ENCODE results near the gene TFCP2L1.

Gene TFCP2L1

DNA sequence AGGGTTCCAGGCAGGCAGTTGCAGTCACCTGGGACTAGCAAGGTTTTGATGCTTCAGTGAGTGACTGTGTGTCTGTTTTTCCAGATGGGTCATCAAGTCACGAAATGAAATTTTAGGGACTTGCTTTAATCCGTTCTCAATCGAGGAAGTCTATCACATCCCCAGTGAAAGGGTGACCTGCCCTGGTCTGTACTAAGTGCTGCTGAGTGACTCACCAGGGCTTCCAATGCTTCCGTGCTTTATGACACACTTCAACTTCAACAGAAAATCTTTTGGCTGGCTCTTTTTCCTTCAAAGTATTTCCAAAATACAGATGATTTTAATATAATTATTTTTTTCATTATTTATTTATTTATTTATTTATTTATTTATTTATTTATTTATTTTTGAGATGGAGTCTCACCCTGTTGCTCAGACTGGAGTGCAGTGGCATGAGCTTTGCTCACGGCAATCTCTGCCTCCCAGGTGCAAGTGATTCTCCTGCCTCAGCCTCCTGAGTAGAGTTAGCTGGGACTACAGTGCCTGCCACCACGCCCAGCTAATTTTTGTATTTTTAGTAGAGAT lies 18.4 kb downstream of the TFCP2L1 start:
- DNase-seq (ENCODE audit: low spot score): no peak

DNA sequence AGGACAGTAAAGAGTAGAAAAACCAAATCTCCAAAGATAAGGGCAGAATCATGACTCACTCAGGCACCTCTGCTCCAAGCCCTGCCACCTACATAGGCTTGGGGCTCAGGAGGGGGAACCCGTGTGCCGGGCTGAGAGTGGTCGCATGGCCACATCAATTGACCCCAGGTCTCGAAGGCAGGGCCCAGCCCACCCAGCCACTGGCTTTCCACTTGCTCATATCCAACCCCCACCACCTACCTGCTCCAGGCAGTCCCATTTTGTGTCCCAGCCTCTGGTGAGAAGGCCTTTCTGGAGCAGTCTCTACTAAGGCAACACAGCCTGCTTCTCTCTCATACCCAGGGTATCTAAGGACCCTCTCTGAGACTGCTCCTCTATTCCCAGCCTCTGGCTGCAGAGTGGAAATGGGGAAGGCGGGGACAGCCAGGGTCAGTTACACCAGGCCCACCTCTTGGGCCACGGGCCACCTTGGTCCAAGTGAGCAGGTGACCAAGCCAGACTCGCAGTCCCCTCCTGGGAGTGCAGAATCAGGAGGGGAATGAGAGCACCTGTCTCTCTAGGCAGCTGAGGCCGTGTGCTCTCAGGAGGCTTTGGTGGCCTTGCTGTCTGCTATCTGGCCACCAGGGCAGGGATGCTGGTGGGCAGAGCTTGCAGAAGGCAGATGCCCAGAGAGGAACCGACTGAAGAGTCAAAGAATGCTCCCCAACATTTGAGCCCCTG lies 20.8 kb downstream of the TFCP2L1 start:
- no peak for DNase-seq (ENCODE audit: low spot score)

DNA sequence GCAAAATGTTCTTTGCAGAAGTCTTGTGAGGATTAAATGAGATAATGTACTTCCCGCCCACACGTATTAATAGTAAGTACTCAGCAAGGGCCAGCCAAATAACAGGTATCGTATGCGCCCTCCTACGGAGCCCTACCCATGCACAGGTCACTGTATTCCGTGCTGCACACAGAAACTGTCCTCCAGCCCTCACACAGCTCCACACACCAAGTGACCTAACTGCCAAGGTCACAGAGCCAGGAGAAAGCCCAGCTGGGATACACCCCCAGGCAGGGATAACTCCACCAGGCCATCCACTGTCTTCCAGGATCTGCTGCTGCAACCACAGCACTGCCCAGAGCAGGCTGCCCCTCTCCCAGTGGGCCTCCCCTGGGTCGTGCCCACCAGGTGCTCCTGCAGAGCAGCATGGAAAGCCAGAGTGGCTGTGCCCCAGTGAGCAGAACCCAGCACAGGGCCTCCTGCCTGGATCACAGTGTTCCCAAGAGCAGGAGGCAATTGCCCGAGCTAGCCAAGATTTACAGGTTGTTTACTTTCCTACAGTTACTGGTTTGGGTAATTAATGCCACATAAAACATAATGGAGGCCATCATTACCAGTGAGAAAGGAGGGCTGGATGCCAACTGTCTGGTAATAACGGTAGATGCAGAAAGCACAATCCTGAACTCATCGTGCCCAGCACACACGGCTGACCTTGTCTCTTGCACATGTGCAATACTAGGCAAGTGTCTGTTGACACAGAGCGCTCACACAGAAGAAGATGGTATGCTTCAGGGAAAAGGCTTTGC lies 24.4 kb downstream of the TFCP2L1 start:
- DNase-seq (ENCODE audit: low spot score): no peak

DNA sequence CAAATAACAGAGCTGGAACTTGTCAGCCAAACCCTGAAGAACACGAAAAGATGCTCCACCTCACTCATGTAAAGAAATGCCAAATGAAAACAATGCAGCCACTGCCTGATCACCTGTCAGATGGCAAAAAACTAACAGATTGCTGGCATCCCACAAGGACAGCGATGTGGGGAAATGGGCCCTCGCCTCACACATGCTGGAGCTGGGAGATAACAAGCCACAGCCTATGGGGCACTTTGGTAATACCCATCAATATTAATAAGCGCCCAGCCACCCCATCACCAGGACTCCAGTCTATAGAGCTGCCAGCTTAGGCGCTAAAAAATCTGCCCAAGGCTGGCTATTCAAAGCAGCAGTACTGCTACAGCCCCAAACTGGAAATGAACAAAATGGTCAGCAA lies 27.0 kb downstream of the TFCP2L1 start:
- no peak for DNase-seq (ENCODE audit: low spot score)

DNA sequence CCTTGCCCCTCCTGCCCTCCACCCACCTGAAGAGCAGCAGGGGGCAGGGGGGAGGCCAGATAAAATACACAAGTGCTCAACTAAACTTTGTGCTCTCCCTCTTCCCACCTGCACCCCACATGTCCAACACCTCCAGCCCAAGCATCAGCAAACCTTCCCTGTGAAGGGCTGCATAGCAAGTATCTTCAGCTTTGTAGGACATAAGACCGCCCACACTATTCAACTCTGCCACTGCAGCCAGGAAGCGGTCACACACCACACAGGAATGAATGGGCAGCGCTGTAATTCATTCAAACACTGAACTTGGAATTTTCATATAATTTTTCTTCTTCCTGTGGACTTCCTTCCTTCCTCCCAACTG lies 27.5 kb downstream of the TFCP2L1 start:
- DNase-seq (ENCODE audit: low spot score): no peak

DNA sequence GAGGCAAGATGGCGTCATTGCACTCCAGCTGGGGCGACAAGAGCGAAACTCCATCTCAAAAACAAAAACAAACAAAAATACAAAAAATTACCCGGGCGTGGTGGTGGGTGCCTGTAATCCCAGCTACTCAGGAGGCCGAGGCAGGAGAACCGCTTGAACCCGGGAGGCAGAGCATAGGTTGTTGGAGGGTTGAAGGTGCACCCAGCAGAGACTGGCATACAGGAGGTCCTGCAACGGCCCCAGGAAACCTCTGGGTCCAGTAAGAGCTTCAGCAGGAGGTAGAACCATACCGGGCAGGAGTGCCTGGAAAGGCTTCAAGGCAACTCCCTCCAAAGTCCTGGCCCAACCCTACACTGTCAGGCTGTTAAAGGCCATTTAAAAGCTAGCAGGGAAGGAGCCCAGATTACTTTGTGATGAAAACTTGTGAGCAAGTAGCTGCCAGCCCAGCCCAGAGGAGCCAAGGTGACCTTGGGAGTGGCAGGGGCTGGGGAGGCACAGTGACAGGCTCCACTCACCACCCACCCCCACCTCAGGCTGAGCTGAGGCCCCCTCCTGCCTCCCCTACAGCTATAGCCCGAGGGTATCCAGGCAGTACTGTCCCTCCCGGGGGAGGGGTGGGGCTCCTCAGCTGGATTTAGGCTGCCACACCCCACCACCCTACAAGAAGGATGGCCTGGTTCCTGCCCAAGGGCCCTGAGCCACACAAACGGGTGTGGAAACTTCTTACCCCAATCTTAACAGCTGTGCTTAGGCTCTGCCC lies 28.1 kb downstream of the TFCP2L1 start:
- no peak for DNase-seq (ENCODE audit: low spot score)

DNA sequence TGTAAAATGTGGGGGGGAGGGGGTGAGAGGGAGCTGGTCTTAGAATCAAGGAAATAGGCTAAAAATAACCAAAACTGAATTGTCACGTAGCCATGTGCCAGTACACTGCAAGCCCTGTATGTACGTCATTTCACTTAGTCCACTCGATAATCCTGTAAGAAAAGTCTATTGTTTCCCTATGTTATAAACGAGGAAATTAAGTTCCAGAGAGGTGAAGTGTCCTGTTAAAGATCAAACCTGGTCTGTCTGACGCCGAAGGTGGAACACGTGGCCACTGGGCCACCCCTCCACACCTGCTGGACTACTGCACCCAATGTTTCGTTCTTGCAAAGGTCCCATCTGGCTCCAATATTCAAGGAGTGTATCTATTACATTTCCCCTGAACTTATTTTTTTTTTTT lies 29.6 kb downstream of the TFCP2L1 start:
- DNase-seq (ENCODE audit: low spot score): no peak

DNA sequence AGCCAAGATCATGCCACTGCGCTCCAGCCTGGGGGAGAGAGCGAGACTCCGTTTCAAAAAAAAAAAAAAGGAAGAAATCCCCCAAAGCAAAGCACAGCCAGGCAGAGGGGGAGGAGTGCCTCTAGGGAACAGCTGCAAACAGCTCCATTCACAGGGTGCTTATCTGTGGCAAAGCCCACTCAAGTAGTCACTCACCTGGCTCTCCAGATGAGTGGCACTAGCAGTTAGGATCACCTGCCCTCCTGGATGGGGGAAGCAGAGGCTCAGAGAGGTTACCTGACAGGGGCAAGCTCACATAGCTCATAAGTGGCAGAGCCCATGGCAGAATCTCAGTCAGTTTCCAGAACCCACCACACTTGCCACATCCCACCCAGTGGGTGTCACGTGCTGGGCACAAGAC lies 30.3 kb downstream of the TFCP2L1 start:
- DNase-seq (ENCODE audit: low spot score): no peak

DNA sequence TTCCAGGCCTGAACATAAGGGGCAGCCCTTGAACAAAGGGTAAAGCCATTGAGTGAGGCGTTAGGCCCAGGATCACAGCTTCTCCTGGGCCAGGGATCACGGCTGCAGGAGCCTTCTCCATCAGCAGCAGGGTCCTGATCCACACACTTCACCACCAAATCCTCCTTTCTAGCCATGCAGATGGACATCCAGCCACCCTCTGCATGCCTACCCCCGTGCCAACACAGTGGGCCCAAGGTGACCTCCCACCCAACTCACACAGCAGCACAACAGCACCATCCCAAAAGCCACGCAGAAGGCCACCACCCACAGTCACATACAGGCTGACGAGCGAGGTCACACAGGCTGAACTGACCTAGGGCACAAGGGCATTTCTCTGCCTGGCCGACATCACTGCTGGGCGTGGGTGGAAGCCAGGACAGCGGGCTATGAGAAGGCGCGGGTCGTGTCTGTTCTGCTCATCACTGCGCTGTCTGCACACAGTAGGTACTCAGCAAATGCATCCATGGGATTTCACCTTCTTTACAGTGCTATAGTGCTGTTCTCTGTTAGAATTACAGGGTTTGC lies 31.2 kb downstream of the TFCP2L1 start:
- DNase-seq (ENCODE audit: low spot score): no peak

DNA sequence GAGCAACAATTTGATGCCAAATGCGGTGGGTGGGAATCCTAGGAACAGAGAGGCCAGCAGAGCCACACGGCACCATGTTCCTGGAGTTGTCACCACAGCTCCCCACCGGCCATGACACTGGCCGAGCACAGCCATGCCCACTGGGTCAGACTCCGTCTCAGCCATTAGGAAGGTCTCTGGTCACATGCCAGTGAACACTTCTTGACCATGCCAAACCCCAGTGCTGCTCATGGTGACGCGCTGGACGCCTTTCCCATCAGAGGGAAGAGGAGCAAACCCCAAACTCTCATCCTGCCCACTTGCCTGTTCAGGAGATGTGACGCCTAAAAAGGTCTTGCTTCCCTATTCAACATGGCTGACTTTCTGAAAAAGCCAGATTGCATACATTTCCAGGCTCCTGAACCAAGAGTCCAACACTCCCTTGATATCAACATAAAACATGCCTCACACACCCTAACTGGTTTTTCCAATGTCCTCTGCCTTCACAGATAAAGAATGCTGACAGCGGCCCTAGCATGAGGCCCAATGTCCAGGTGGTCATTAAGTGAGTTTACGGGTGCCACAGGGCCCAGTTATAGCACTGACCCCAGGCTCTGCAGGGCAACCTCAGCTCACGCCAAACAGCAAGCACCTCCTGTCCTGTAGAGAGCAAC lies 31.9 kb downstream of the TFCP2L1 start:
- no peak for DNase-seq (ENCODE audit: low spot score)

DNA sequence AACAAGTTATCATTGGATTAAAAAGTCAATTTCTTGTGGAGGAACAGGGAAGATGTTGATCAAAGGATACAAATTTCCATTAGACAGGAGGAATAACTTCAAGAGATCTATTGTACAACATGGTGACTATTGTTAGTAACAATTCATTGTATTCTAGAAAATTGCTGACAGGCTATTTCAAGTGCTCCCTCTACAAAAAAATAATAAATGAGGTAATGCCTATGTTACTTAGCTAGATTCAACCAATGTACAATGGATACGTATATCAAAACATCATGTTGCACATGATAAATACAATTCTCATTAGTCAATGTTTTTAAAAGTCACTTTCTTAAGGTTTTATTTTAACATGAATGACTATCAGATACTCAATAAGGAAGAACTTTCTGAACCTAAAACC lies 33.5 kb downstream of the TFCP2L1 start:
- DNase-seq (ENCODE audit: low spot score): no peak

DNA sequence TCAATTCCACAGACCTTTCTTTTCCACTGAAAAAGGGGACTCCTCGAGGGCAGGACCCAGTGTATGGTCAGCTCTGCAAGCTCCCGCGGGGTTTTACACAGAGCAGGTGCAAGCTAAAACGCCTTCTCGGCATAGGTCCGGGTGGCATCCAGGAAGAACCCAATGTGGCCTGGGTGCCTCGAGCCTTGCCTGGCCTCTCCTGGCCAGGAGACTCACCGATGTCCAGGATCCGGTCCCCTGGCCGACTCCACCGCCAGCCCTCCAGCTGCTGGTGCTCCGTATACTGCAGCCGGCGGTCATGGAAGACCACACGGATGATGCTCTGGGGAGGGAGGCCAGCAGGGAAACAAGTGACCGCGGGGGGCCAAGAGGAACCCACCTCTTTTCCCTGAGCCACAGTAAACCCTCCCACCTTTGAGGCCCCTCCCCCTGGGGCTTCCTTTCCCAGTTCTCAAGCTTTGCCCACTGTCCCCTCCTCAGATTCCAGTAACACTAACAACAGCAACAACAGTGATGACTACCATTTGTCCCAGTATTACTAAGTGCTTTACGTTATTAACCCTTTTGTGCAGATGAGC lies 36.1 kb downstream of the TFCP2L1 start:
- no peak for DNase-seq (ENCODE audit: low spot score)

DNA sequence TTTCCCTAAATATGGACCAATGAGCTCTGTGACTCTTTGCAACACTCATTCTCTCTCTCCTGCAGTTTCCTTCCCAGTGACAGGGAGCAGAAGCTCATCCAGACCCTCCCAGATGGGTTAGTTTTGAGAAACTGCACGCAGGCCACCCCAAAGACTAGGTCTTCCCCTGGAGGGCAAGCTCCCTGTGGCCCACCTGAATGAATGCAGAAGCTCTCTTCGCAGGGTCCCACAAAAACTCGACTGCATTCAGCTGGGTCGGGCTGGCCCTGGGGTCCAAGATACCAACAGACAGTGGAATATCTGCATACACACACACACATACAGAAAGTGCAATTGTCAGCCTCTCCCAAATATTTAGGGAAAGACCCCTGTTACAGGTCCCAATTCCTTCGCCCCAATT lies 37.0 kb downstream of the TFCP2L1 start:
- no peak for DNase-seq (ENCODE audit: low spot score)

DNA sequence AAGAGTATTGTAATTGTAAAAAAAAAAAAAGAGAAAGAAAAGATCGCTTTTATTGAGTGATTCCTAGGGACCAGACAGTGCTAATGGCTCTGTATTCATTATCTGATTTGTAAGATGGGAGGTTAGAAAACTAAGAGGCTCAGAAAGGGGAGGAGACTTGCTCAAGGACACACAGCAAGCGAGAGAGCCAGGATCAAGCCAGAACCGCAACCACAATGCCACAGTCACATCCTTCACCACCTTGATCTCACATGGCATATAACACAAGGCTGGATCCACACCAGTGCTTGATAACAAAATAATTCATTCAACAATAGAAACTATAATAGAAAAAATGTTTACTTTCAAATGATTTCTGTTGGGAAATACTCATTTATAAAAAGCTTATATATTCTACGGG lies 37.5 kb downstream of the TFCP2L1 start:
- DNase-seq (ENCODE audit: low spot score): no peak

DNA sequence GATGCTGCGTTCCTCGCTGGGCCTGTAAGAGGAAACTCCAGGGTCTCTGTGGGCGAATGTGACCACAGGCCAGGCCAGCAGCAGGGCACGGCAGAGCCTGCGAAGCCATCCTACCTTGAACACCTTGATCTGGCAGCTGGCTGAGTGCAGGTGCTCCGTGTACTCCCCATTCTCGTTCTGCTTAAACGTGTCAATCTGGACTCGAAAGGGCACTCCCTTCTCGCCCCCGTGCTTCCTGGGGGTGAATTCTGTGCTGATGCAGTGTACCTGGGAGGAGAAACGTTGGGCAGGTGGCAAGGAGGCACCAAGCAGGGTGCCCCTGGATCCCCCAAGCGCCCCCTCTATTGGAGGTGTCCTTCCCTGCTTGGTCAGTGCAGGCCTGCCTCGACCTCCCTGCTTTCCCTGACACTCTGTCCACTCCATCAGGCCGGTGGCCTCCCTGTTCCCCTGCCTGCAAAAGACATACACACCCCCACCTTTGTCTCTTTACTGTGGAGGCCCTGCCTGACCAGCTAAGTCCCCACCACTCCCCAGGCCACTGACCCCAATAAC lies 38.2 kb downstream of the TFCP2L1 start:
- DNase-seq (ENCODE audit: low spot score): no peak

DNA sequence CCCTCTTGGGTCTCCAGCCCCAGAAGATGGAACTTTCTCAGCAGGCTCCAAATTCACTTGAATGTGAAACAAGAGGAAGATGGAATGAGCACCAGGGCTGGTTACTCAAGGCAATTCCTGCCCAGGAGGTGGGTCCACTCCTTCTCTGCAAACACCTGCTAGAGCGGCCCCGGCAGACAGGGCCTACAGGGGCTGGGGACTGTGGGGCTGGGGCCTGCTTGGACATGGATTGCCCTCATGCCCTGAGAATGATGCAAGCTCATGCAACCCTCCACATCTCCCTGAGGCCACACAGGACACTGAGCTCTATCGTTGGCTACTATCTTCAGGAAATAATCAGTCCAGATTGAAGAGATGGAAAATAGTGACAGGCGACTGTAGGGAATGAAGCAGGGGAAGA lies 39.1 kb downstream of the TFCP2L1 start:
- no peak for DNase-seq (ENCODE audit: low spot score)

DNA sequence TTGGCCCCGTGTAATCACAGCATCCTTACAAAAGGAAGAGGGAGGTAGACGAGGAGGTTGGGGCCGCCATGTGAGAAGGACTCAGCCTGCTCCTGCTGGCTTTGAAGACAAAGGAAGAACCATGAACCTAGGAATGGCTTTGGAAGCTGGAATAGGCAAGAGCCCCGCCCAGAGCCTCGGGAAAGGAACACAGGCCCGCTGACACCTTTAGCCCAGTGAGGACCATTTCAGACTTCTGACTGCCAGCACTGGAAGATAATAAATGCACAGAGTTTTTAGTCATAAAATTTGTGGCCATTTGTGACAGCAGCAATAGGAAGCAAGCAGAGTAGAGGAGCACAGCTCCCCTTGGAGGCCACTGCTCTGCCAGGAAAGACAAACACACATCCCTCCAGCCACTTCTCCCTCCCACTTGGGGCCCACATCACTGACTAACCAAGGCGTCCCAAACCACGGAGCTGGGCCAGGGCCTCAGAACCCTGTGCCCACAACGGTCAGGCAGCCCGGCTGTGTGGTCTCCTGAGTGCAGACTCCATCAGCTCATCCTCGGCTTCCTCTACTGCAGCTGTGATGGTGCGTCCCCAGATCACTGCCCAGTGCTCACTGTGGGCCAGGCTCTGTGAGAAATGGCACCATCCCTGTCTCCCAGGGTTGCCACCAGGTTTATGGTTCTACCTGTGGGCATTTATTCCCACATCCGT lies 39.7 kb downstream of the TFCP2L1 start:
- DNase-seq (ENCODE audit: low spot score): no peak

DNA sequence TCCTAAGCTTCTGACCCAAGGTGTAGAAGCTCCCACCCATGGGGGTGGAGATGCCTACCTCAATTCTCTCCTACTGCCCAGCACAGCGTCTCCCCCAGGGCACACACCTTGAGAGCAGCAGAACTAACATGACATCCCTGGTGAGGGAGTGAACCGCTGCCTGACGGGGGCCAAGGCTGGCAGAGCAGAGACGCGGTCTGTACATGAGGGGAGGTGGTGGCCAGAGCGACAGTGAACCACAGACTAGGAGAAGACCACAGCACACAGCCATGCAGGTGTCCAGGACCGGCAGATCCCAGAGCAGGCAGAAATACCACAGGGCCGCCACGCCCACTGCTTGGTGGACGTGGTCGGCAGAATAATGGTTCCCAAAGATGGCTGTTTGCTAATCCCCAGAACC lies 40.4 kb downstream of the TFCP2L1 start:
- DNase-seq (ENCODE audit: low spot score): no peak

DNA sequence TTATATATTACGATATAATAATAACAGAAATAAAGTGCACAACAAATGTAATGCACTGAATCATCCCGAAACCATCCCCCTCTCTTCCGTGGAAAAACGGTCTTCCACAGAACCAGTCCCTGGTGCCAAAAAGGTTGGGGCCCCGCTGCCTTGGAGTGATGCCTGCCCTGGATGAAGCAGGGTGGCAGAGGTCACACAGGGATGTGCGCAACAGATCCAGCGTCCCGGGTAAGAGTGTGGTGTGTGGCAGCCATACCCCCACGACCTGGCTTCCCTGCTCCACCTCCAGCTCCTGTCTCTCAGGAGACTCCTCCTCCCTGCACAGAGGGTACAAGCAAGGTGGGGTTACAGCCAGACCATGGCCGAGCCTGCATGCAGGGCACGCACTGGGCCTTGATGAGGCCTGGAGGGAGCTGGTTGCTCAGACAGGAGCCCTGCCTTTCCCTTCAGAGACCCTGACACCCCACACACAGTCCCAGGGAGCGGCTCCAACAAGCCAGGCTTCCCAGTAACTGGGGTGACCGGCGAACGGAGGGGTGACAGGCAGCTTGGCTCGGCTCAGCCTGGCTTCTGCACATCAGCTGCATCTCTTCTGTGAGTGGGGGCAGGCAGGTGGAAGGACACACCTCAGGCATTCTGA lies 41.1 kb downstream of the TFCP2L1 start:
- DNase-seq (ENCODE audit: low spot score): no peak

DNA sequence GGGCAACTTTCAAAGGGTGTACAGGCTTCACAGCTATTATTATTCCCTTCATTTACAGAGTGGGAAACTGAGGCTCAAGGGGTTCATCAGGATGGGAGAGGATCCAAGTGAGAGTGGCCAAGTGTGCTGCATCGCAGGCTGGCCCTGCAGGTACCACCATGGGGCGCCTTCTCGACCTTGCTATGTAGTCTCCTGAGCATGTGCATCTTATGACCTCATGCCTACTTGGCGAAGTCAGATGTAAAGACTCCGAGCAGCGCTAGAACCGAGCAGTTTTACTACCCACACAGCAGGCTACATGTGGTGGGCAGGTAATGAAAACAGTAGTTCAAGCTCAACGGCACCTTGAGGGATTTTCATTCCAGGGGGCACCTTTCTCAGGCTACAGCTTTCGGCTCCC lies 42.0 kb downstream of the TFCP2L1 start:
- no peak for DNase-seq (ENCODE audit: low spot score)
